HG02759 (cell line): ENCODE measurements around the gene BANF2.

ENCODE experiments used
- ATAC-seq: cut with Tn5 transposase; IDR thresholded peaks from one replicate; pipeline ENCODE4 v1.9.1; 2021; ENCODE audit warnings: mild to moderate bottlenecking, moderate library complexity; ENCODE audit not compliant: unreplicated experiment

BANF2 gene

DNA sequence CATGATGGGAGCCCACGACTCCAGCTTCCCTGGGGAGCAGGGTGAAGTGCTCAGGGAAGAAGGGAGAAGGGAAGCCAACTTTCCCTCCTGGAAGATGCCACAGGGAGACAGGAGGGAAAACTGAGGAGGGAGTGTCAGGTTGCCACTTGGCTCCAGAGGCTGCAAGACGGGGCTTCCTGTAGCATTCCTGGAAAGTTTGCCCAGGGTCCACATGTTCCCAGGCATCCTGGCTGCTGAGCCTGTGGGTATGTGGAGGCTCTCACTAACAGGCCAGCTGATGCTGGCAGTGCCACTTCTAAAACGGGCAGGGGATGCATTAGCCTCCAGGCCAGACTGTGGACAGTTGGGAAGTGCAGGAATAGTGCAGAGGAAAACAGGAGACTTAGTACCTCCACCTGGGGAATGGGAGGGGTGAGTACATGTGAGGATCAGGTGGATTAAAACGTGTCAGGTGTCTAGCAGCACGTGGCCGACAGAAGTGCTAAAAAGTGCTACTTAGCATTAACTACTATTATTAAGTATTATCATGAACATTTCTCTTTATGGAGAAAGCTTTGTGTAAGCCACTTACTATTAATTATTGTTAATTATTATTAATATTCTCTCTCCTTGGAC is 33.2 kb downstream of the BANF2 start:
- ATAC-seq = no peak

DNA sequence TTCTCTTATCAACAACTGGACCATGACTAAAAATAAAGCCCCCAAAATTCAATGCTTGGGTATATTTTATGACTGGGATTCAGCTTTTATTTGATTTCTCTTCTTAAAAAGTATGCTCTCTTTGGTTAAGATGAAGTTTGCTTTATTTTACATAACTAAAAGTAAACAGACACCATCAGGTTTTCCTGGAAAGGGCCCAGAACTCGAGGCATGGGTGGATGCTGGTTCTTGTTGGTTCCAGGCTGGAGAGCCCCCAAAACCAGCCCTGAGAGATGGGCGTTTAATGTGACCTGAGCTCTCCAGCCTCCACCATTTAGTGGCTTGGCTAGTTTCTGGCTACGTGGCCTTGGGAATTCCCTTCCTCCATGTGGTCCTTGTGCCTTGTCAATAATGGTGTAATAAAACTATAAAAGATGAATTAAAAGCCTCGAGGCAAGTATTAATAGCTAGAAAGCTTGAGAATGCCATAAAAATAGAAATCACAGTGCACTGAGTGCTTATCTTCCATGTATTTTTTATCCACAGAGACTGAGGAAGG is 34.1 kb downstream of the BANF2 start:
- ATAC-seq = no peak

DNA sequence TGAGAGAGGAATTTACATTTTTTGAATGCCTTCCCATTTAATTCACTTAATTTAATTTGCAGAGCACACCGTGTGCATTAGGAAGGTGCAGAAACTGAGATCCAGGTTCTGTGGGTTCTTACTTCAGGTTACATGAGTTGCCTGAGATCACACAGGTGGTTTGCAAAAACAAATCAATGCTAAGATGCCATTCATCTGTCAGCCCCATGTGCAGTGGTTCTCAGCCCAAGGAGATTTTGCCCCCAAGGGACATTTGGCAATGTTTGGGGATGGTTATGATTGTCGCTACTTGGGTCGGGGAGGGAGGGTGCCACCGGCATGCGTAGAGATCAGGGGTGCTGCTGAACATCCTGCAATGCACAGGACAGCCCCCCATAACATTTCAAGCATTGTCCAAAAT is 34.6 kb downstream of the BANF2 start:
- ATAC-seq = no peak

DNA sequence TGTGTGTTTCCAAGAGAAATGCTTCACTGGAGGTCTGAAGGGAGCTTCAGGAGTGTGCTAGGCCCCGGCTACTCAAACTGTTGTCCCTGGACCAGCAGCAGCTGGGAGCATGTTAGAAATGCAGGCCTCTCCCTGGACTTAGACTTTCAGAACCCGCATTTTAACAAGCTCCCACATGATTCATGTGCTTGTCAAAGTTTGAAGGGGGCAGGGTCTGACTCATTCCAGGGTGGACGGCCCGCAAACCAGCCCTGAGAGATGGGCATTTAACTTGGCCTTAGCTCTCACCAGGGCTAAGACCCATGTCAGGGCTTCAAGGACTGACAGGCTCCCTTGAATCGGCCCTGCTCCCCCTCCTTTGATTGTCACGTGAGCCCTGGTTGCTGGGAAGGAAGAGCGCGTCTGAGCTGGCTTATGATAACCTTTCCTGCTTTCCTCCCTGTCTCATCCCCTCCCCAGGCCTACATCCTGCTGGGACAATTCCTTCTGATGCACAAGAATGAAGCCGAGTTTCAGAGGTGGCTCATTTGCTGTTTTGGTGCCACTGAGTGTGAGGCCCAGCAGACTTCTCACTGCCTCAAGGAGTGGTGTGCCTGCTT is 35.5 kb downstream of the BANF2 start:
- no peak for ATAC-seq

DNA sequence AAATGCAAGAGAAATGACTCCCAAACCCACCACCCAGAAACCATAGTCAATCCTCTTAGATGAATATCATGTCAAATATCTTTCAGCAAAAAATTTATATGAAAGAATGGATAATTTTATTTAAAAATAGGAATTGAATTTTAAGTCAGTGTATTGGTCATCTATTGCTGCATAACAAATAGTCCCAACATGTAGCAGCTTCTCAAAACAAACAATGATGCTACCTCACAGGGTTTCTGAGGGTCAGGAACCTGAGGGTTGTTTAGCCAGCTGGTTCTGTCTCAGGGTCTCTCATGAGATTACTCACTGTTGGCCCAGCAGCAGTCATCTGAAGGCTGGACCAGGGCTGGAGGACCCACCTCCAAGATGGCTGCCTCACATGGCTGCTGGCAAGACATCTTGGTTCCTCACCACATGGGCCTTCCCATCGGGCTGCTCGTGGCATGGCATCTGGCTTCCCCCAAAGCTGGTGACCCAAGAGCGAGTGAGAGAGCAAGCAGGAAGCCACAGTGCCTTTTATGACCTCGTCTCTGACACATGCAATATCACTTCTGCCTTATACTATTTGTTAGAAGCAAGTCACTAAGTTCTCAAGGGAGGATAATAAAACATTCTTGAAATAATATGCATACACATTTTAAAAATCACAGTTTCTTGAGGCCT is 36.3 kb downstream of the BANF2 start:
- ATAC-seq = no peak

DNA sequence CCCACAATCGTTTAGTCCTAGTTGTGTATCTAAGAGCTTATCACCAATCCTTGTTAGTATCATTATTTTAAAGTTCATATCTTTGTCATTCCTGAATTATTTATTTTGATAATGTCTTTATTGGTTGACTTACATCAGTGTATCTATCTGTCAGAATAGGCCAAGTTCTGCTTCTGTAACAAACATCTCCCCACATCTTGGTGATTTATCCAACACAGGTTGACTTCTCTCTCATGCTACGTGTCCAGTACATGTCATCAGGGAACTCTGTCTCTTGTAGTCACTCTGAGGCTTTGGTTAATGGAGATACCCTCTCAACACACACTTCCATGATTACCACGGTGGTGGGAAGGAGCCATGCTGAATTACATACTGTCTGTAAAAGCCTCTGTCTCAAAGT is 38.4 kb downstream of the BANF2 start:
- no peak for ATAC-seq

DNA sequence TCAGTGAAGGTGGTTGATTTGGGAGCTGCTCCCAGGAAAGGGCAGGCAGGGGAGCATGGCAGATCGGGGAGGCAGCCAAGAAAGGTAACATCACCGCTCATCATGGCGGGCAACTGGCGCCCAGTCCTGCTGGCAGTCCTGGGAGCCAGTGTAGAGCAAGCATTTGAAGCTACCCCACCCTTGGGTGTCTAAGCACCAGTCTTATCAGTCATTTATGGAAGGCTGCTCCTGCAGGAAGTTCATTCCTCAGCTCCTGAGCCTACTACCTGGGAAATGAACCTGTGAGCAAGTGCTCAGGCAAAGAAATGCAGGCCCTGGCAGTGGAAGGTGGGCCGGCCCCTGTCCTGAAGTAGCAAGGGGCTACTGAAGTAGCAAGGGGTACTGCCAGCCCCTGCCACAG is 41.5 kb downstream of the BANF2 start:
- ATAC-seq = no peak

DNA sequence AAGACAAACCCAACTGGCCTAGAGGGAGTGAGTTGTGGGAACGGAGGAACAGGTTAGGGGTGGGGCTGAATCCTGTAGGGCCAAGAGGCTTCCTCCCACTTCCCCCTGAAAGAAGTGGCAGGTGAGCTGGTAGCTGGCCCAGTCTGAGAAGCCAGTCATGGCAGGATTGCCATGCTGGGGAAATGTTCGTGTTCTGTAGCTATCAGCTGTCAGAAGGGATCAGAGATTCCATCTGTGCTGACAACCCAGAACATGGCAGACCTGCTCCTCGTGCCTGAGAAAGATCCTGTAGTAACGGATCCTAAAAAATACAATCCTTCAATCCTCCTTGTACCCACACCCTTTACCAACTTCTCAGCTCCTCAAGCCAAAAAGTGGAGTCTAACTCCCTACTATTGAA is 43.0 kb downstream of the BANF2 start:
- no peak for ATAC-seq

DNA sequence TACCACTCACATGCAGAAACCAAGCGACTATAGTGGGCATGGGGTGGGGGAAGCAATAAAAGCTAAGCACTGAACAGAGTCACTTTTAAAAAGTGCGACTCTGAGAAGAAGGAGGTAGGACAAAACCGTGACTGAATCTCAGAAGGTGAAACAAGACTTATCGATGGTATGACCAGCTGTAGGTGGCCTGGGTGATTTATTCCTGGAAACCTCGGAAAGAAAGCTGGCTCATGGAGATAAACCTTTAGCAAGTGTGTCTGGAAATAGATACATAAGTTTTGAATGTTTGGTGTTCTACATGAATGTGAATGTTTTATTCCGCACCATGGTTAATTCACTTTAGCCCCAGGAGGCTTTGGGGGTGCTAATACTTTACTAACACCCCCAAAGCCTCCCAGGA is 43.9 kb downstream of the BANF2 start:
- ATAC-seq = no peak

DNA sequence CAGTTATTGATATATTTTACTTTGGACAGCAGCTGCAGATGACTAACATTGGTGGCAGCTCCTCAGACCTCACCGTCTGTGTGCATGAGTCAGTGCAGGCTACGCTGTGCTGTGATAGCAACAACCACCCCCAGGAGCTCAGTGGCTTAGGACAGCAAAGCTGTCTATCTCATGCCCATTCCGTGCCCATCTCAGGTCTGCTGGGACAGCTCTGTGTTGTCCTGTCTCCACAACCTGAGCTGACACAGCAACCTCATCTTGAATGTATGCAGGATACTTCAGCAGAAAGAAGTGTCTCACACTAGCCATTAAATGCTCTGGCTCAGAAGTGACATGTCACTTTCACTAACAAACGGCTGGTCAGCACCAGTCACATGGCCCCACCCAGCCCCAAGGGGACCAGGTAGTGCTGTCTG is 47.7 kb downstream of the BANF2 start:
- no peak for ATAC-seq

DNA sequence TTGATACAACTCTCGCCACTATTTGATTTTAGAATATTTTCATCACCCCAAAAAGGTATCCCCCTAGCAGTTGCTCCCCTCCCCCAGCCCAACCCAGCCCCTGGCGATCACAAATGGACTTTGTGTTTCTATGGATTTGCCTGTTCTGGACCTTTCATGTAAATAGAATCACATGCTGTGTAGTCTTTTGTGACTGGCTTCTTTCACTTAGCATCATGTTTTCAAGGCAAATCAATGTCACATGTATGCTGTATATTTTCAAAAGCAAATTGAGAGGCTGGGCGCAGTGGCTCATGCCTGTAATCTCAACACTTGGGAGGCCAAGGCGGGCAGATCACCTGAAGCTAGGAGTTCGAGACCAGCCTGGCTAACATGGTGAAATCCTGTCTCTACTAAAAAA is 48.5 kb downstream of the BANF2 start:
- no peak for ATAC-seq

DNA sequence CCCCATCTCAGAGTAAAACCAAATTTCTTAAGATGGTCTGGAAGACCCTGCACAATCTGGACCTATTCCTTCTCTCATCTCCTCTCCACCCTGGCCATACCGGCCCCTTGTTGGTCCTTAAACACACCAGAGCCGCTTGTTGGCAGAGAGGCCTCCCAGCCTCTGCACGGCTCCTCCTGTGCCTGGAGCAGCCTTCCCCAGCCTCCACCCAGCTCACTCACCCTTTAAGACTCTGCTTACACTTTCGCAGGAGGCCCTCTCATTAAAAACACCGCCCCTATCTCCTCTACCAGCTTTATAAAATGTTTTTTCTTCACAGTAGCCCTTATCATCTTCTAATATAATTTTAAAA is 49.8 kb downstream of the BANF2 start:
- ATAC-seq = no peak

DNA sequence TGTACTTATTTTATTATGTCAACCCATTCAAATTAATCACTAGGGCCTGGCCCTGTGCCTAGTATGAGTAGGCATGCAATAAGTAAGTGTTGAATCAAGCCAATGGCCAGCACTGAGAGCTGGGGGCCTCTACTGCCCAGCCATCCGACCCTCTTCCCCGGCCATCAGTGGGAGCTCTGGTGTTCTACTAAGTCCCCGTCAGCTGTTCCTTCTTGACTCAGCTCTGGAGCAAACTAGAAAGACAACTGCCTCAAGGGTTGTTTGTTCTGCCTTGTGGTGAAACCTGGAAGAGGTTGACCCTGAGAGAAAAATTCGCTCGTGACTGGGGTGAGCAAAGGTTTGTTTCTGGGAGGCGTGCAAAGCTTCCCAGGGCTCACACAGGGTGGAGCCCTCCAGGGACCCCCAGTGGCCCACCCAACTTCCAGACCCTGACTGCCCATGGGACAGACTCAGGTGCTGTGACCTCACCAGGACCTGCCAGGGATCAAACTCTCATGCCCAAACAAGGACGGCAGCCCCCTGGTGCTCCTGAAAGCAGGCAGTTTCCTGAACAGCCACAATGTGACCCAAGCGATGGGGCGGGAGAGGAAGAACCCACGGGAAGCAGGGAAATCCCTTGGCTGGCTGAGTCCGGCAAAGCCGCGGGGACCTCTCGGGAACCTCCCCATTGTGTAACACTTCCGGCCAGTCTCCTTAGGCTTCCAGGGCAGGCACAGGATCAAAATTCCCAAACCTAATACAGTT is 50.4 kb downstream of the BANF2 start:
- ATAC-seq = no peak

DNA sequence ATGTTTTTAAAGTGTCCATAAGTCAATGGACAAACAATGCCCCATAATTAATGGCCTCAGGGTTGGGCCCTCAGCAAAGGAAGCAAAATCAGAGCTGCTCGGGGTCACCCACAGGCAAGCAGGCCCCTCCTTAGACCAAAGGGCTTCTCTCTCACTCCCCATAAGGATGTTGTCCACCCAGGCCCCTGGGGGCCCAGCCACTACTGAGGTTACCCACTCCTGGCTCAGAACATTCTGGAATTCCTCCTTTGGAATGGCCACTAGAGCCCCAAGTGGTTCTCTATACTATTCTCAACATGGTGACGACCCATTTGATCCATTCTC is 50.9 kb downstream of the BANF2 start:
- ATAC-seq = no peak

DNA sequence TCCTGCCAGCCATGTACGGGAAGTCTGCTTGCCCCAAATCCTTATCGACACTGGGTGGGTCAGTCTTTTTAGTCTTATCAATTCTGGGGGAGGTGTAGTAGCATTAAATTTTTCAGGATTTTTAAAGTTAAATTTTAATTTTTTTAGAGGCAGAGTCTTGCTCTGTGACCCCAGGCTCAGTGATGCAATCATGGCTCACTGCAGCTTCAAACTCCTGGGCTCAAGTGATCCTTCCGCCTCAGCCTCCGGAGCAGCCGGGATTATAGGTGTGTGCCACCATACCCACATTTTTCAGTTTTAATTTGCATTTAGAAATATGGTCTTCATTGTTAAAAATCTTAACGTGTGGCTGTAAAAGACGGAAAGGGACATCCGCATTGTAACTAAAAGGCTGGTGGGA is 51.9 kb downstream of the BANF2 start:
- no peak for ATAC-seq

DNA sequence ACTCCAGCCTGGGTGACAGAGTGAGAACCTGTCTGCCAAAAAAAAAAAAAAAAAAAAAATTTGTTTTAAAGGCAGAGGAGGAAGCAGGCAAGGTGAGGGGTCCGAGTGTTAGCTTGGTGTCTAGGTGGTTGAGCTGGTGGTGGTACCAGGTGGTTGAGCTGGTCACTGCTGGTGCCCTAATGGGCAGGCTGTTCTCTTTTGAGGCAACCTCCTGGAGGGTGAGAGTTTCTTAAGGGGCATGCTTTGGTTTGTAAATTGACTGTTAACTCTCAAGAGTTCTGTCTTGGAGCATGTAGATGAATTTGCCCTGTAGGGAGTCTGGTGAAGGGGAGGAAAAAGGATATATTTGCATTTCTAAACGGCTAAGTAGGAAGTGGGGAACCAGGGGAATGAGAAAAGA is 52.7 kb downstream of the BANF2 start:
- no peak for ATAC-seq

DNA sequence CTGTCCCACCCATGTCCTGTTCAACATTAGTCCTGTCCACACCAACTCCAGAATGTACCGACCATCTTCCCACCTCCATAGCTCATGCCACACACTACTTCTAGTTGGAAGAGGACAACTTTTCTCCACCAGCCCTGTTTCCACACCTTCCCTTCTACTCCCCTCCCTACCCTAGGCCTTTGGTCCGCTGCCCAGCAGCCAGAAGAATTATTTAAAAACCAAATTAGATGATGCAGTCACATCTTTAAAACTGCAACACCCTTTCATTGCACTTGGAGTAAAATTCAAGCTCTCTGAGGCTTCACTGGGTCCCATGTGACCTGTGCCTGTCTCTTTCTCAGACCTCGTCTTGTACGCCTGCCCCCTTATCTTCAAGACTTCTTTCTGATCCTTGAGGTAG is 53.8 kb downstream of the BANF2 start:
- ATAC-seq = no peak

DNA sequence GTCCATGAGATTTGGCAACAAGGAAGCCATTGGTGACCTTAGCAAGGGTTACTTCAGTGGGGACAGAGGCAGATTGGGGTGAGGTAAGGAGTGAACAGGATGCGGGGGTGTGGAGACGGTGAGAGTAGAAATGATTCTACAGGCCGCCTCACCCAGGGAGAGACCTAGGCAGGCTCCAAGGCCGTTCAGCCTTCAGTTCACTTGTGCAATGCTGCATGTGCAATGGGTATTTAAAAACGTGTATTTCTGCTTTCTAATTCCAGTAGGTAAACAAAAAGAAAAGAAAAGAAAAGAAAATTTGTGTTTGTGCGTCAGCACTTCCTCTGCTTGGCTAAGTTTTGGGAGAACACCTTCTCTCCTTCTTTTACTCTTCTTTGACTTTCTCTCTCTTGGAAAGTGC is 56.8 kb downstream of the BANF2 start:
- no peak for ATAC-seq

DNA sequence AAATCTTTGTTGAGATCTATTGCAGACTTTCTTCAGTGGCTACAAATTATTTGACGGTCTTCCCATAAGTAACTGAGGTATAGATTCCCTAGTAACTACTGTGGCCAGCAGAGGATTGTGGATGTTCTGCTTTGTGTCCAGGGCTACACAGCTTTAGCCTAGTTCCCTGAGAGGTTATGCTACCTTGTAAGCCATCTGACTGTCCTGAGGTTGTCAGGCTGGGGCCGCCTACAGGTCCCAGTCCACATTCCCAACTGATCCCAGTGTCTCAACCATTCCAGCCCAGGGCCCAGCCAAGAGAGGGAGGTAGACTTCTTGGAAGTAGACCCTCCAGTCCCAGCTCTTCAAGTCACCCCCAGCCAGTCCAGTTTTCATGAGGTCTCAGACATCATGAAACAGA is 57.7 kb downstream of the BANF2 start:
- ATAC-seq = no peak

DNA sequence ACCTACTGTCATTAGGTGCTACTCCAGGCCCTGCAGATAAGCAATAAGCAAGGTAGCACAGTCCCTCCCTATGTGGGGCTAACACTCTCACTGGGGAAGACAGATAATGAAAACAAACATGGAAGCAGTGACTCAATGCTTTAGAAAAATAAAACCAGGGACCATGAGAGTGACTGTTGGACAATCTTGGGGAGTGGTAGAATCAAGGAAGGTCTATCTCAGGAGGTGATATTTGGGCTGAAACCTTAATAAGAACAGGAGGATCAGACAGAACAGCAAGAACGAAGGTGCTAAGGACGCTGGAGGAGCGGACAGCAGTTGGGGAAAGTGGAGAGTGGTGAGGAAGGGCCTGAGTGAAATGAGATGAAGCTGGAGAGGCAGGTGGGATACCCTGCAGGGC is 58.2 kb downstream of the BANF2 start:
- ATAC-seq = no peak

DNA sequence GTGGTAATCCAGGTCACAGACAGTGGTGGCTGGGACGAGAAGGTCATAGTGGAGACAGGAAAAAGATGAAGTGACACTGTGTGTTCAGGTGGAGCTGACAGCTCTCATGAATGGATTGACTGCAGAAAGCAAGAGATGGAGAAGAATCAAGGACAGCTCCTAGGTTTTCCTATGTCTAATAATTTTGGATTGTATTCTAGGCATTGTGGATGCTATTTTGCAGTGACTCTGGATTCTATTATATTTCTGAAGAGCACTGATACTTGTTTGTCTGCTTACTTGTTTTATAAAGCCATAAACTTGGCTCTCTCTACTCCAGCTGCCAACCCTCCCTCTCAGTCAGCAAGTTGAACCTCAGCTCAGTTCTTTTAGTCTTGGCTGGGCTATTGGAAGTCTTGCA is 58.7 kb downstream of the BANF2 start:
- no peak for ATAC-seq

DNA sequence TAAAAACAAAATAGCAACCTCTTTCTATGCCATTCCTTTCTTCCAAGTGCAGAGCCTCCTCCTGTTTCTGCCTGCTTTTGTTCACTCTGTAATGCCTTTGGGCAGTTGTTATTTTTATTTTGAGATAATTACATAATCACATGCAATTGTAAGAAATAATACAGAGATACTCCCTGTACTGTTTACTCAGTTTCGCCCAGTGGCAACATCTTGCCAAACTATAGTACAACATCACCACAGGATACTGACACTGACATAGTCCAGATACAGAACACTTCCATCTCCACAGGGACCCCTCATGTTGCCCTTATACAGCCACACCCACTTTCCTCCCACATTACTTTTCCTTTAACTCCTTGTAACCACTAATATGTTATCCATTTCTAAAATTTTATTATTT is 59.7 kb downstream of the BANF2 start:
- no peak for ATAC-seq
